CD4-positive, alpha-beta T cell treated with Interleukin-17A for 4 hours (primary cell): ENCODE data around the gene NUAK2.
"Not testable (repeated sequence)": the region's sequence is repeated elsewhere in the genome, so short reads cannot be mapped to it uniquely, and the experiment has no call there.

ENCODE experiments used
- DNase-seq: peaks from one replicate; pipeline ENCODE4 v3.0.0-alpha.2; 2020; ENCODE audit warnings: mixed read lengths

Gene NUAK2

DNA sequence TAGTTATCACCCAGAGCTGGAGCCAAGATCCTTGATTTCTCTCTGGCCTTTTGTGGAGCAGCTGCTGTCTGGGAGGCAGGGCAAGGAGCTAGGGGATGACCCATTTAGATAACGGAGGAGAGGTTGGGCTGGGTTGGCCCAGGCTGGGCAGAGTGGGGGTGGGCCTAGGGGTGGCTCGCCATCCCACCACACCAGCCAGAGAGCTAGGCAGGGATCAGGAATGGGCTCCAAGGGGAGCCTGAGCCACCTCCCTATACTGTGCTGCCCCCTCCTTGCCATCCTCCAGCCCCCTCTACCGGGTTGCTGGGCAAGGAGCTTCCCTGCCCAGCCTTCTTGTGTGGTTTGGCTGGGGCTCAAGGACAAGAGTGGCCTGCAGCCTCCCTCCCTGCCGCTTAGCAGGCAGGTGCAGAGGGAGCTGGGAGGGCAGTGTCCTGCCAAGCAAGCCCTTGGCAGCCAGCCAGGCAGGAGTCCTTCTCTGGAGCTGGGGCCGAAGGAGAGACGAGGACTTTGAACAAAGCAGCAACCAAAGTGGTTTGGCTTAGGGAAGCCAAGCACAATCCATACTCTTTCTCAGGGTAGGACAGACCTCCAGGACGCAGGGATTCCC, 4.1 kb downstream of the NUAK2 start:
- no peak for DNase-seq

DNA sequence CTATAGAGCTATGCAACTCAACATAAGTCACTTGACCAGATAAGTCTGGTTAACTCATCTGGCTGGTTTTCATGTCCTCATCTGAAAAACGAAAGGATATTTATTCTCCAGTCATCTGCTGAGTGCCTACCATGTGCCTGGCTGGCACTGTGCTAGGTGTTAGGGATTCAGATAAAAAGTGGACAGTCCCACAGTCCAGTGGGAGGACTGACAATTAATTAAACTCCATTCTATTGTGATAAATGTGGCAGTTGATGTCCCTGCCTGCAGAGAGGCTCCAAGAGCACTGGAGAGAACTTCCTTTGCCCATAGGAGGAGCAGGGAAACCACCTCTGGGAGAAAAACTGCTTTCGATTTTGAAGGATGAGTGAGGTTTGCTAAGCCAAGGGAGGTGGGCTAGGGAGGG, 5.4 kb downstream of the NUAK2 start:
- no peak for DNase-seq

DNA sequence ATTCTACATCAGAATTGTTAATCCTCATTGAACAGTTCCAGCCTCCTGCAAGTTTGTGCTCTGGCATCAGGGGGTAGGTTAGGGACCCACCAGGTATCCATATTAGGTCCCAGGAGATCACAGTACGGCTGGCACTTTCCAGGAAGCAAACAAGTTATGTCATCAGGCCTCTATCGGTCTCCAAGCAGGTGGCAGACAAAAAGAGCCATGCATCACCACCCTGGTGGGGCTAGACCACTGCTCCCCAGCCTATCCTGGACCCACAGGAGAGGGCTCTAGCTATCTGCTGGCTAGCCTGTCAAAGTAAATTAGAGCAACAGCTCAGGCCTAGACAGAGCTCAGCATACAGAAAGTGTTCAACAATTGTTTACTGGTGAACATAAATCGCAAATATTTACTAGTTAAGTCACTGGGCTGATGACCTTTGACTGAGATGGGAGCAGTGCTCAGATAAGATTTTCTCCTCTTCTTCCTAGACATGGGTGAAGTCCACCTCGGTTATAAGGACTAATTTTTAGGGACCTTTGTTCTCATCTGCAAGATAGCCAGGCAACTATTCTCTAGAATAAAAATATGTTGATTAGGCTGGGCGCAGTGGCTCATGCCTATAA, 6.4 kb downstream of the NUAK2 start:
- peak; percentile 35 for DNase-seq

DNA sequence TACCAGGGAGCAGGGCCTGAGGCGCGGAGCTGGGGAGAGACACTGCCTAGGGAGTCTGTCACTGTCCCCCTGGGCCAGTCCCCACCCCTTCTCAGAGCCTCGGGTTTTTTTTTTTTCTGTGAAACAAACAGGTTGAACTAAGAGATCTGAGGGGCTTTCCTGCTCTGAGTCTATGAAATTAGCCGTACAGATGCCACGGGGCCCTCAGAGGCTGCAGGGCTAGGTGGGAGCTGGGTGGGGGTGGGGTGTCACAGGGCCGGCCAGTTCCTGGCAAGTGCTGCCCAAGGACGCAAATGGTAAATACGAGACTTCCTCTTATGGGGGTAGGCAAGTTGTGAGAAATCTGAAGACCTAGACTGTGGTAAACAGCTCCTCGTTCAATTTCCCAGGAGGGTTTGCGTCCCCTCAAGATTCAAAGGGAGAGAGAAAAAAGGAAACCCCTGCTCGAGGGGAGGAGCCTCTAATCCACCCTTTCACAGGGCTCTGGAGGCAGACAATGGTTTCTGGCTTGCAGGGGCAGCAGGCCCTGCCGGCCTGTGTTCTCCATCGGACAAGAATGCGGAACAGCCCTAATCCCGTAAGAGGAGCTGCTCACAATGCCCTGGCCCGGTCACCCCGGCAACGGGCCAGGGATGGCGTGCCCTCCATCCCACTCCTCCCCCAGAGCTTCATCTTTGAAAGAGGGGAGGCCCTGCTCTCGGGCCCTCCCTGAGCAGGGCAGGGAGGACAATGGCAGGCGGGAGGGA, 7.8 kb downstream of the NUAK2 start:
- DNase-seq, result peak; percentile 46

DNA sequence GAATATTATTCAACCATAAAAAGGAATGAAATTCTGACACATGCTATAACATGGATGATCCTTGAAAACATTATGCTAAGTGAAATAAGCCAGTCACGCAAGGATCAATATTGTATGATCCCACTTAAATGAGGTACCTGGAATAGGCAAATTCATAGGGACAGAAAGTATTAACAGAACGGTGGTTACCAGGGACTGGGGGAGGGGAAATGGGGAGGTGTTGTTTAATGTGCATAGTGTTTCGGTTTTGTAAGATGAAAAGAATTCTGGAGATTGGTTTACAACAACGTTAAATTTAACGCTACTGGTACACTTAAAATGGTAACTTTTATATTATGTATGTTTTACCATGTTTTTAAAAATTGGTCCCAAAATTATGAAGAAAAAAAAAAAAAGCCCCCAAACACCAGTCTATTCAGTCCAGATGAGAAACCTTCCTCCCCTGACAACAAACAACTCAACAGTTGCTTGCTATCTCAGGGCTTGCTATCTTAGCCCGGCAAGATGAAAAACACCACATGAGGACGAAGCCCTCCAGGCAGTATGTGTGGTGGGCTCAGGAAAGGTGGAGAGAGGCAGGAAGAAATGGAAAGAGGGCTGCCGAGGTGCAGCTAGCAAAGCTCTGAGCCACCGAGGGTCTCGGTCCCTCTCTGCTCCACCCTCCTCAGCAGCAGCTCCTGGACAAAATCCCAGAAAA, 8.5 kb downstream of the NUAK2 start:
- DNase-seq, result peak; percentile 40

DNA sequence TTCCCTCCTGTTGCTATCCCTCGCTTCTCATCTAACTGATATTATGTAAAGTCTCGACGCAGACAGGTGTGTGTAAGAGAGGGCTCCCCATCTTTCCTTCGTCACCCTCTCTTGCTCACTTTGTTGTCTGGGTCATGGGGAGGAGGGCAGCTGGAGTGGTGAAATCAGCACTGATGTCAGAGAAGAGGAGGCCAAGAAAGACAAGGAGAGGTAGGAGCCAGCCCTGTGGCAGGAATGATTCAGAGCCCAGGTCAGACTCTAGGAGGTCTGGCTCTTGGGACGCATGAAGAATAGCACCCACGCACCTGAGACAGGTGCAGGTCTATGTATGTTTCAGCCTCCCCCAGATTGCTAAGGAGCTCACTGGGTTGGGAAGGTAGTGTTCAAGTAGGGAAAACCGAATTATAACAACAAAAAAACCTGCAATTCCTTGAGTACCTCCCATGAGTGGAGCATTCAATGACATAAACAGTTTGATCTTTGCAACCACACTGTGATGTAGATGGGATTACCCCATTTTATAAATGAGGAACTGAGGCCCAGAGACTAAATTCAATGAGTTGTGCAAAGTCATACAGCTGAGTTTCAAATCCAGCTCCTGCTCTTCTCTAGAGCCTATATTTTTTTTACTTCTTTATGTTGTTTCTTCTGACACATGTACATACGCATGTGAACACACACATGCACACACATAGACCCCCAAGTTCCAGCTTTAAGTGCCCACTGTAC, 10.4 kb downstream of the NUAK2 start:
- DNase-seq, result no peak

DNA sequence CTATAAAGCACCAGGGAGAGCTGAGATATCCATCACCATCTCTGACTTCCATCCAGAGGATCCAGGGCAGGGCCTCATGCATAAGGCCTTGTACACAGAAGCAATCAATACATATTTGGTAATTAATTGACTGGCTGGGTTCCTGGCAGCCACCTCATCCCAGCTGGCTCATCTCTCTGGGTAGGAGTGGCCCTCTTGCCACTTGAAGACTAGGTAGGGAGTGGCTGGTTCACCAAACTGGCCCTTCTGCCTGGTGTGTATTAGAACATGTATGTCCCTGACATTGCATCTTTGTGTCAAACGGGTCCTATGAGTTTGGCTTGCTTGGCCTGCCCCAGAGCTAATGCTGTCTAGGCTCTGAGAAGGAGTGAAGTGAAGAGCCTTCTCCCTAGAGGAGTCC, 11.8 kb downstream of the NUAK2 start:
- no peak for DNase-seq

DNA sequence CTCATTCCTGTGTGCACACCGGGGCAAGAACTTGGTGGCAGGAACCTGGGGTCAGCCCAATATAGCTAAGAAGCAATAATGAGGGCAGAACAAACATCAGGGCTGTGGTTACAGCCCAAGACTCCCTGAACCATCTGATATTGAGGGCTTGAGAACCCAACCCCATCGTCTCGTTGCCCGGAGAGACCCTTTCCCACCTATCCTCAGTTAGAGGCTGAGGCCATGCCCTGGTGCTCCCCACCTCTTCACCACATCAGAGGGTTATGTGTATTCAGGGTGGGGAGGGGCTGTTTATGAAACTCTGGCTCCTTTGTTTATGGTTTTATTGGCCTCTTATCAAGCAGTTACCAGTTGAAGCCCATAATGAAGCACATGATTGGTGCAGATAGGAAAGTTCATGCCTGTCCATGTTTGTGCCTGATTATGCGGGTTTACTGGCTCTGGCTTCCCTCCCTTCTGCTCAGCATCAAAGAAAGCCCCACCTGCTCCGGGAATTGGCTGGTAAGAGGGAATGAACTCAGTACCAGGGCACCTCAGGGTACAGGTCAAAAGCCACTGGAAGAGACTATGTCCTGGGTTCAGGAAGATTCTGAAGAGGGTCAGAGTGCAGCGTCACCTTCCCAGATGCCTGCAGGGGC, 14.5 kb downstream of the NUAK2 start:
- DNase-seq, result no peak

DNA sequence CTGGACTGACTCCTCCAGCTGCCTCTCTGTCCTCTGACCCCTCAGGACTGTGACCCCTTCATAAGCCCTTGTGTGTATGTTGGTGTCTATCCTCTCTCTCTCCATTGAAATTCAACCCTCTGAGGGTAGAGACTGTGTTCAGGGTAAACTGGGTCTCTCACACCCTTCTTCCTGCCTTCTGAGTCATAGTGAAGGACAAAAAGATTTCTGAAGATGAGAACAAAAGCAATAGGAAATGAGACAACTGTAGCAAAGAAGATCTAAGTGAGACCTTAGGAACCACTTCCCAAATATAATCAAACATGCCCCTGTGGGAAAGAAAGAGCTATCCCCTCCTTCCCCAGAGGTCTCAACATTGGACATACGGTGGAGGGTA, 16.9 kb downstream of the NUAK2 start:
- no peak for DNase-seq

DNA sequence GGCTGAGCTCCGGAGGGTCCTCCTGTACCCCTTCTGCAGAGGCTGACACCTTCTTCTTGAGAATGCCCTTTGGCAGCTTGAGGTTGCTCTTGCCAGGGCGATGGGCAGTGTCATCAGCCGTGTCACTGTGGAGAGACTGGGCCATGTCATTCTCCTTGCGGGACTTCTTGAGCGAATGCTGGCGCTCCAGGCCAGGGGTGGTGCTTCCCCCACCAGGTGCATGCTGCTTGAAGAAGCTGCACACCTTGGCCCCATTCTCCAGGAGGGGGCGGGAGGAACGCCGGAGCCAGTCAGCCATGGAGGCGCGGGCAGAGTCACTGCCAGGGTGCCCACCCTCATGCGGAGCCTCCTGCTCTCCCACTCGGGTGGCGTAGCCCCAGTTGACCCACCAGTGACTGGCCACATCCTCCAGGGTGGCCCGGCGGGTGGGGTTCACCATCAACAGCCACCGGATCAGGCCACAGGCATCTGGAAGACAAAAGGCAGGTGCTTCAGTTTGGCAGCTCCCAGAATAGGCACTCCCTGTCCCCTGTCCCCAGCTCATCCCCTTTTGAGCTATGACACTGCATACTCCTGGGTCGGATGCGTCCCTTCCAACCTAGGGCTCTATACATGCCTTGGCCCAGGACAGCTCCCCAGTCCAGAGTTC, 17.4 kb downstream of the NUAK2 start:
- no peak for DNase-seq

DNA sequence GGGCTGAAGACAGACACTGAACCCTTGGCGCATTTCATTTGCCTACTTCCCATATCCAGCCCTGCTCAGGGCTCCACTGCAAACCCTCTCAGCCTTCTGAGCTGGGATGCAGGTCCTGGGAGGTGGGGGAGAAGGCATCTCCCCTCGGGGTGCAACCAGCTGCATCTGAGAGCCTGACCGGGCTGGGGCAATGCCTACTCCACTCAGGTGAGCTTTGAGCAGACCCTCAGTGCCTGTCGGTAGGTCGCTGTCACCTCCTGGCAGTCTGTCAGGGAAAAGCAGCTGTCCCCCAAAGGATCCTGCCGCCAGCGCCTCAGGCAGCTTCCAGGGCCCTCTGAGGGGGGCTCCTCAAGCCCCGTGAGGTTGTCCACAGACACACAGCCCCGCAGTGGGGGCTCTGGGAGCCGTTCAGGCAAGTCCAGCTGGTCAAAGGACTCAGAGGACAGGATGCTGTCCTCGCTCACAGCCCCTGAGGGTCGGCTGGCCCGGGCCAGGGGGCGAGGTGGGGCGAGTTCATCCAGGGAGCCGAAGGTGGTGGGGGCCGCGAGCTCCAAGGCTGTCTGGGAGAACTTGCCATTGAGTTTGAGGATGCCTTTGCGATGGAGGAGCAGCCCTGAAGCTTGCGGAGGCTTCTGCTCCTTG, 18.2 kb downstream of the NUAK2 start:
- no peak for DNase-seq

DNA sequence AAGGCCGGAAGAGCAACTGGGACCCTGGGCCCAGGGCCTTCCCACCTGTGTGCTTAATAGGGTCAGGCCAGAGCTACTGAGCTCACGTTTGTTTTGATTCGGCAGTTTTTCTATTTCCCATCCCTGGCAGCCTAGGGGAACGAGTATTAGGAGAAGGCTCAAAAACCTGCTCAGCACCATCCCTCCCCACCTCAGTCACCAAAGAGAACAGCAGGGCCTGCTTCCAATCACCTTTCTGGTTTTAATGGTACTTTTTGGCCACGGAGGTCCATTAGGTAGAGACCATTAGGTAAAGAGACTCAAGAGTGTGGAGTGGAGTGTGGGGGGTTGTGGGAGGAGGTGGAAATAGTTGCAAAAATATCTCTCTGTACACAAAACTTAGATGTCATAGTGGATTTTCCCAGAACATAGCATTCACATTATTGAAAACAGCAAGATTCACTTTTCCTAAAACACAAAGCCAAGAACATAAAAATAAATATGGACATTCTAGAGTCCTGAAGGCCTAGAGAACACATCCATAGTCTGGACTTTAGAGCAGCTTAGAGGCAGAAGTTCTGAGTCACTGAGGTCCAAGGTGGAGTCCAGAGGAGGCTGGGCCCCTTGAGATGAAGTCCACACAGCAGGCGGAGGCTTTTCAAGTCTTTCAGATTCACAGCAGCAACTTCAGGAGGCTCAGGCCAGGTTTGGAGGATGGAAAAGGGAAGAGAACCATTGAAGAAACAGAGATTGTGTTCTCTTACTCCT, 19.5 kb downstream of the NUAK2 start:
- DNase-seq, result no peak

DNA sequence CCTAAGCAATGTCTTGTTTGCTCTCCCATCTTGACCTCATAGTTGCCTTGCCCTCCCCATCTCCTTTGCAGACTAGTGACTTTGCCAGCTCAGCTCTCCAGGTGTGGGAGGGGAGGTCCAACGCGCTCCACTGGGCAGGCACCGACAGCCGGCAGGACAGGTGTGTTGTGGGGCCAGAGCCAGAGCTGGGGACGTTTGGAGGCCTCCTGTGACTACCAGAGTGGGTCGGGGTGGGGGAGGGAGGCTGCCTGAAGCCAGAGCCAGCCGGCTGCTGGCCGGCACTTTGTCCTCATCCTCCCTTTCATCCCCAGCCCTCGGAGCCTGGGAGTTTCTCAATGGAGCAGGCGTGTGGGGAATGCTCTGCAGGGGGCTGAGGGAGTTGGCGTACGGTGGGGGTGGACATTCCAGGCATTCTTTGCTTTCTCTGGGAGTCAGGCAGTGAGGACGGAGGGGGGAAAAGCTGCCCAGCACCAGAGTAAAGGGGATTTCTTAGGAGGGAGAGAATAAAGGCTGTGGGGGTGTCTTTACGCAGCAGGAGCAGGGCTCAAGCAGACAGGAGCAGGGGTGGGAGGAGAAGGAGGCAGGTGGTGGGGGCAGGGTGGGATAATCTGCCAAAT, 20.2 kb downstream of the NUAK2 start:
- no peak for DNase-seq

DNA sequence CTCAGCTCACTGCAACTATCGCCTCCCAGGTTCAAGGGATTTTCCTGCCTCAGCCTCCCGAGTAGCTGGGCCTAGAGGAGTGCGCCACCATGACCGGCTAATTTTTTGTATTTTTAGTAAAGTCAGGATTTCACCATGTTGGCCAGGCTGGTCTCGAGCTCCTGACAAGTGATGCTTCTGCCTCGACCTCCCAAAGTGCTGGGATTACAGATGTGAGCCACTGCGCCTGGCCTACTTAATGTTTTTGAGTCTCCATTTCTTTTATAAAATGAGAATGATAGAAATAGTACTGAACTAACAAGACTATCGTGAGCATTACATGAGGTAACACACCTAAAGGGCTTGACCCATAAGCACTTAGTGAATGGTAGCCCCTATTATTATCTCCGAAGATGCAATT, 21.4 kb downstream of the NUAK2 start:
- no peak for DNase-seq

DNA sequence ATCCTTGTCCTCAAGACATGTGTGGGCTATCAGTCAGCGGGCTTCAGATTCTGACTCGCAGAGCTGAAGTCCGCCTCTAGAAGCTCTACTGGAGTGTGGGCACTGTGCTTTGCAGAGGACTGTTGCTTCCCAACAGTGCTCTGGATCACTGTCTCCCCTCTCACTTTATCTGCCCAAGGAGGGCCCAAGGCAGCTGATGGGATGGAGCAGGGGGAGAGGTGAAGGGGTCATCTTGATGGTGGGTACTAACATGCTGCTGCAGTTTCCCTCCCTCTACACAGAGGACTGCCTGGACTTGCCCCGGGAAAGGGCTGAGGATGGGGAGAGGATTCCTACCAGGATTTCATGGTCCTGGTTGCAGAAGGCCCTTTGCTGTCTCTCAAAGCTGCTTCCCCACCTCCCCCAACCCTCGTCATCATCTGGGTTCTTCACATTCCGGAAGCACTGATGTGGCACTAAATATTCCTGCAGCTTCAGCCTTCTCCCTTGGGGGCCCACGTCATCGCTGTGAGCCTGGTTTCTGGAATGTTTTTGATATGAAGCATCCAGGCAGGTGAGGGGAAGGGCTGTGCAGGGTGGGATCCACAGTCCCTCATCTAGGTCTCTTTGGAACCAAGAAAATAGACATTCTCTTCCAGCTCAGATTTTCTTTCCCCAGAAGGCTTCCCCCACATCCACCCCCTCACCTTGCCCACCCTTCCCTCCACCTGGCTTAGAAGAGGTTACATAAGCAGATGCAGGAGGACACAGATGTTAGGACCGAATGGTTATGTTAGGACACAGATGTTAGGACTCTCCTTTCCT, 23.2 kb downstream of the NUAK2 start:
- no peak for DNase-seq

DNA sequence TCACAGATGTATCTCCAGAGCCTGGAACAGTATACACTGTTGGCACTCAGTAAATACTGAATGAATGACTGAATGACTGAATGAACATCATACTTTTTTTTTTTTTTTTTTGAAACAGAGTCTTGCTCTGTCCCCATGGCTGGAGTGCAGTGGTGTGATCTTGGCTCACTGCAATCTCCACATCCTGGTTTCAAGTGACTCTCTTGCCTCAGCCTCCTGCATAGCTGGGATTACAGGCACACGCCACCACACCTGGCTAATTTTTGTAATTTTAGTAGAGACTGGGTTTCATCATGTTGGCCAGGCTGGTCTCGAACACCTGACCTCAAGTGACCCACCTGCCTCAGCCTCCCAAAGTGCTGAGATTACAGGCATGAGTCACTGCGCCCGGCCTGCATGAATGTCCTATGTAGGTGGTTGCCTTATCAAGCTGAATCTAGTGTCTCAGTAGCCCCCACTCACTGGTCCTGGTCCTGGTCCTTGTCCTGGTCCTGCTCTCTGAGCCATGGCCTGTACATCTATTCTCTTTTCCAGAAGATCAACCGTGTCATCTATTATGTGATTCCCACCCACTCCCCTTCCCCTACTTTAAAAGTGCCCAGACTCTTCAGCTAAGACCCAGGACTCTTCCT, 23.9 kb downstream of the NUAK2 start:
- DNase-seq, result not testable (repeated sequence)

DNA sequence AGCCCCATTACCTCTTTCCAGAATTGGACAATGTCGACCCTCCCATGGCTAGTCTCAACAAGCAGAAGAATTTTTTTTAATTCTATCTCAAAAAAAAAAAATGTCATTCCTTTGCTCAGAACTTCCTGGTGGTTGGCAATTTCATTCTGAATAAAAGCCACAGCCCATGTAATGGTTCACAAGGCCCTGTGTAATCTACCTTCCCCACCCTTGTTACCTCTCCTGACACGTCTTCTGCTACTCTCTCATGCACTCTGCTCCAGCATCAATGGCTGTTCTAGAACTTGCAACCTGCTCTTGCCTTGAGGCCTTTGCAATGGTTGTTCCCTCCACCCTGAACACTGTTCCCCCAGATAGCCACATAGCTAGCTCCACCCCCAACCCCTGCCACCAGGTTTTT, 25.4 kb downstream of the NUAK2 start:
- DNase-seq, result no peak

DNA sequence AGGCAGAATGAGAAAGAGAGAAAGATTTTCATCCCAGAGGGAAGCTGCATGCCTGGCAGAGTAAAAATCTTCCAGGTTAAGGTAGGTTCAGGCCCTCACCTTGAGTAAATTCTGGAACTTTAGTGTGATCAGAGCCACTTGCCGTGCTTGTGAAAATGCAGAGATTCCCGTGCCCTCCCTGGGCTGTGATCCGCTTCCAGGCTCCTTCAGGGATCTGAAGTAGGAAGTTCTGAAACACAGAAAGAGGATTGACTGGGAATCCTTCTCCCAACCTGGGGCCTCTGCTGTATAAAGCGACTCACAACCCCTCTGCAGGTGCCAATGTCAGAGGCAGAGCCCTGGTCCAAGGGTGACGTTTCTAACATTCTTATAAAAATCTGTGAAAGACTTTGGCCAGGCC, 26.6 kb downstream of the NUAK2 start:
- DNase-seq, result no peak
